ENCODE results near the gene FGF14.
"Not testable (repeated sequence)": the region's sequence is repeated elsewhere in the genome, so short reads cannot be mapped to it uniquely, and the experiment has no call there.

FGF14 gene

GRCh38 chr13:102127153-102127552, 274.7 kb downstream of the FGF14 start:
- in situ Hi-C loops (cut with HindIII; ENCODE audit: low pct_ligation_motif_present, low sequenced_read_pairs), result no loop called here
- no peak overlapping the region for H3K4me3 ChIP-seq (ENCODE audit: low read depth, low read length)
- no peaks in the 10 kb centered on the region for H3K36me3 ChIP-seq (replicated peaks)
- H3K27ac ChIP-seq, result no peak overlapping the region
- H3K27me3 ChIP-seq (replicated peaks), result no peaks in the 10 kb centered on the region
- no peak for TF ChIP-seq CTCF (IDR thresholded peaks at IDR 0.05; ENCODE audit: low read depth, low read length, missing control alignments)
- DNase-seq, result no peak

- Histone ChIP-seq H3K27me3 (replicated peaks) (no peaks in the 10 kb centered on the region), H3K36me3 (replicated peaks) (no peaks in the 10 kb centered on the region), H3K4me3 (ENCODE audit: low read depth, low read length) (no peak overlapping the region), H3K27ac (no peak overlapping the region)
- DNase-seq, result no peak
- in situ Hi-C loops (cut with HindIII; ENCODE audit: low pct_ligation_motif_present, low sequenced_read_pairs), result no loop called here
- no peak for TF ChIP-seq CTCF (IDR thresholded peaks at IDR 0.05; ENCODE audit: low read depth, low read length, missing control alignments)
Measured at GRCh38 chr13:102122147-102122546, 279.7 kb downstream of the FGF14 start.

GRCh38 chr13:102117175-102117831, 284.5 kb downstream of the FGF14 start:
- no peak for TF ChIP-seq CTCF (IDR thresholded peaks at IDR 0.05; ENCODE audit: low read depth, low read length, missing control alignments)
- in situ Hi-C loops (cut with HindIII; ENCODE audit: low pct_ligation_motif_present, low sequenced_read_pairs), result no loop called here
- H3K4me3 ChIP-seq (ENCODE audit: low read depth, low read length), result no peak overlapping the region
- H3K27me3 ChIP-seq (replicated peaks), result no peaks in the 10 kb centered on the region
- no peaks in the 10 kb centered on the region for H3K36me3 ChIP-seq (replicated peaks)
- no peak overlapping the region for H3K27ac ChIP-seq
- no peak for DNase-seq

- H3K27me3 ChIP-seq (replicated peaks), result no peaks in the 10 kb centered on the region
- no peak for TF ChIP-seq CTCF (IDR thresholded peaks at IDR 0.05; ENCODE audit: low read depth, low read length, missing control alignments)
- in situ Hi-C loops (cut with HindIII; ENCODE audit: low pct_ligation_motif_present, low sequenced_read_pairs), result no loop called here
- no peak overlapping the region for H3K27ac ChIP-seq
- no peaks in the 10 kb centered on the region for H3K36me3 ChIP-seq (replicated peaks)
- DNase-seq, result no peak
- no peak overlapping the region for H3K4me3 ChIP-seq (ENCODE audit: low read depth, low read length)
Measured at GRCh38 chr13:102103469-102103868, 298.4 kb downstream of the FGF14 start.

GRCh38 chr13:102100234-102100633, 301.6 kb downstream of the FGF14 start:
- TF ChIP-seq CTCF (IDR thresholded peaks at IDR 0.05; ENCODE audit: low read depth, low read length, missing control alignments), result no peak
- in situ Hi-C loops (cut with HindIII; ENCODE audit: low pct_ligation_motif_present, low sequenced_read_pairs), result no loop called here

GRCh38 chr13:102097708-102098107, 304.1 kb downstream of the FGF14 start:
- in situ Hi-C loops (cut with HindIII; ENCODE audit: low pct_ligation_motif_present, low sequenced_read_pairs), result no loop called here
- TF ChIP-seq CTCF (IDR thresholded peaks at IDR 0.05; ENCODE audit: low read depth, low read length, missing control alignments), result no peak
- DNase-seq, result no peak
- H3K4me3 ChIP-seq (ENCODE audit: low read depth, low read length), result no peak overlapping the region
- no peaks in the 10 kb centered on the region for H3K27me3 ChIP-seq (replicated peaks)
- no peak overlapping the region for H3K27ac ChIP-seq
- H3K36me3 ChIP-seq (replicated peaks), result no peaks in the 10 kb centered on the region

More at GRCh38 chr13:102100234-102100633, 301.6 kb downstream of the FGF14 start:
- DNase-seq, result no peak
- no peaks in the 10 kb centered on the region for H3K27me3 ChIP-seq (replicated peaks)
- H3K36me3 ChIP-seq (replicated peaks), result no peaks in the 10 kb centered on the region
- no peak overlapping the region for H3K4me3 ChIP-seq (ENCODE audit: low read depth, low read length)
- H3K27ac ChIP-seq, result no peak overlapping the region

- H3K27ac ChIP-seq; in situ Hi-C loops (cut with HindIII; ENCODE audit: low pct_ligation_motif_present, low sequenced_read_pairs); H3K4me3 ChIP-seq (ENCODE audit: low read depth, low read length); H3K36me3 ChIP-seq (replicated peaks); H3K27me3 ChIP-seq (replicated peaks); DNase-seq: not testable (repeated sequence)
Measured at GRCh38 chr13:102093288-102093687, 308.6 kb downstream of the FGF14 start.

Measured in brain microvascular endothelial cell (primary cell).